Measurements from ENCODE around the gene ADCK2.

The ADCK2 gene

GRCh38 chr7:140654661-140655060, 18.1 kb upstream of the ADCK2 start:
- TF ChIP-seq TEAD4 (IDR thresholded peaks at IDR 0.05) (no peak), RAD21 (IDR thresholded peaks at IDR 0.05; ENCODE audit: low read depth) (no peak), CEBPB (IDR thresholded peaks at IDR 0.05) (no peak), MAX (IDR thresholded peaks at IDR 0.05) (no peak), REST (IDR thresholded peaks at IDR 0.05; ENCODE audit: low read depth) (no peak), EP300 (IDR thresholded peaks at IDR 0.05; ENCODE audit: borderline replicate concordance) (no peak), NFIC (IDR thresholded peaks at IDR 0.05) (no peak), CREB1 (IDR thresholded peaks at IDR 0.05; ENCODE audit: low read depth) (no peak)

- TF ChIP-seq CEBPB (IDR thresholded peaks at IDR 0.05) = no peak
- TF ChIP-seq TEAD4 (IDR thresholded peaks at IDR 0.05) = no peak
Measured at GRCh38 chr7:140655511-140656408, 17.0 kb upstream of the ADCK2 start.

- no peak for TF ChIP-seq TCF12 (IDR thresholded peaks at IDR 0.05; ENCODE audit: low read depth)
- no peak for TF ChIP-seq CEBPB (IDR thresholded peaks at IDR 0.05)
- no peak for TF ChIP-seq NFIC (IDR thresholded peaks at IDR 0.05)
- TF ChIP-seq FOXM1 (IDR thresholded peaks at IDR 0.05; ENCODE audit: borderline replicate concordance, low read depth) = no peak
- TF ChIP-seq CREB1 (IDR thresholded peaks at IDR 0.05; ENCODE audit: low read depth) = no peak
- no peak for TF ChIP-seq MAX (IDR thresholded peaks at IDR 0.05)
- TF ChIP-seq ZBTB7A (IDR thresholded peaks at IDR 0.05; ENCODE audit: low read depth) = no peak
- no peak for TF ChIP-seq EP300 (IDR thresholded peaks at IDR 0.05; ENCODE audit: borderline replicate concordance)
- TF ChIP-seq REST (IDR thresholded peaks at IDR 0.05; ENCODE audit: low read depth) = no peak
- TF ChIP-seq TAF1 (IDR thresholded peaks at IDR 0.05; ENCODE audit: low read depth) = no peak
- TF ChIP-seq USF1 (IDR thresholded peaks at IDR 0.05) = no peak
- no peak for TF ChIP-seq RAD21 (IDR thresholded peaks at IDR 0.05; ENCODE audit: low read depth)
- no peak for TF ChIP-seq EGR1 (IDR thresholded peaks at IDR 0.05)
- TF ChIP-seq YY1 (IDR thresholded peaks at IDR 0.05; ENCODE audit: low read depth) = no peak
- no peak for TF ChIP-seq TEAD4 (IDR thresholded peaks at IDR 0.05)
Measured at GRCh38 chr7:140656548-140657515, 15.9 kb upstream of the ADCK2 start.

- TF ChIP-seq RAD21 (IDR thresholded peaks at IDR 0.05; ENCODE audit: low read depth) (no peak), TAF1 (IDR thresholded peaks at IDR 0.05; ENCODE audit: low read depth) (no peak), USF1 (IDR thresholded peaks at IDR 0.05) (no peak), ZBTB7A (IDR thresholded peaks at IDR 0.05; ENCODE audit: low read depth) (no peak), MAX (IDR thresholded peaks at IDR 0.05) (no peak), TEAD4 (IDR thresholded peaks at IDR 0.05) (no peak), NFIC (IDR thresholded peaks at IDR 0.05) (no peak), EGR1 (IDR thresholded peaks at IDR 0.05) (no peak), CEBPB (IDR thresholded peaks at IDR 0.05) (no peak), CREB1 (IDR thresholded peaks at IDR 0.05; ENCODE audit: low read depth) (no peak), REST (IDR thresholded peaks at IDR 0.05; ENCODE audit: low read depth) (no peak), YY1 (IDR thresholded peaks at IDR 0.05; ENCODE audit: low read depth) (no peak), TCF12 (IDR thresholded peaks at IDR 0.05; ENCODE audit: low read depth) (no peak), FOXM1 (IDR thresholded peaks at IDR 0.05; ENCODE audit: borderline replicate concordance, low read depth) (no peak), EP300 (IDR thresholded peaks at IDR 0.05; ENCODE audit: borderline replicate concordance) (no peak)
Measured at GRCh38 chr7:140657891-140658290, 14.9 kb upstream of the ADCK2 start.
